ENCODE data around the gene KIZ. TPM values are rescaled to one million over a fixed set of nuclear protein-coding genes. Genes with fewer than 3 reads are reported as not detected.

The KIZ gene
- total and polyA plus RNA-seq, 2 donors (not counting 1 experiment from before 2014, with no cell fraction given) = 19.7 to 40.4 TPM

GRCh38 chr20:21161926-21162325 is 36.0 kb downstream of the KIZ start:
- Mint-ChIP-seq H3K9me3 (ENCODE audit: insufficient read depth) (no peaks in the 10 kb centered on the region), H3K27me3 (no peaks in the 10 kb centered on the region), H3K4me1 (no peaks in the 10 kb centered on the region), H3K27ac (no peak overlapping the region), H3K4me3 (no peak overlapping the region)
- Histone ChIP-seq H3K27me3 (replicated peaks in 1 of 4; ENCODE audit: control extremely low read depth in 1 of 4, control insufficient read depth in 3 of 4, insufficient read depth in 4 of 4, low read length in 3 of 4) (no peaks in the 10 kb centered on the region), H3K27ac (ENCODE audit: low read length in 2 of 2) (no peak overlapping the region), H3K9ac (ENCODE audit: low read length) (no peak overlapping the region), H2AFZ (ENCODE audit: insufficient read depth, low read depth, low read length, poor library complexity, severe bottlenecking) (no peak overlapping the region), H3K4me3 (ENCODE audit: control extremely low read depth in 1 of 5, extremely low read depth in 1 of 5, insufficient read depth in 1 of 5, low read depth in 2 of 5, low read length in 4 of 5) (no peak overlapping the region), H4K20me1 (ENCODE audit: control insufficient read depth, insufficient read depth, low read length, poor library complexity, severe bottlenecking) (no peaks in the 10 kb centered on the region), H3K36me3 (replicated peaks in 1 of 2; ENCODE audit: control extremely low read depth in 1 of 2, control insufficient read depth in 1 of 2, extremely low read depth in 1 of 2, insufficient read depth in 2 of 2, low read length in 1 of 2) (peaks cover 0 to 10% of the 10 kb centered on the region in 2 experiments), H3K79me2 (ENCODE audit: control insufficient read depth, insufficient read depth, low read length) (no peaks in the 10 kb centered on the region), H3K4me1 (ENCODE audit: control insufficient read depth in 2 of 2, insufficient read depth in 2 of 2, low read length in 2 of 2) (peaks cover 0 to 2% of the 10 kb centered on the region in 2 donors), H3K9me3 (ENCODE audit: control extremely low read depth in 1 of 3, control insufficient read depth in 2 of 3, insufficient read depth in 1 of 3, low read length in 2 of 3) (peaks cover 0 to 10% (median 0%) of the 10 kb centered on the region in 3 donors), H3K4me2 (replicated peaks; ENCODE audit: low read depth, low read length, poor library complexity, severe bottlenecking) (no peak overlapping the region)
- DNase-seq = no peak
- ChIA-PET CTCF (no interaction called here), POLR2A (no interaction called here)
- TF ChIP-seq EZH2 (IDR thresholded peaks at IDR 0.05; ENCODE audit: borderline replicate concordance, insufficient read depth, low read depth, low read length, poor library complexity, severe bottlenecking) (no peak), CTCF (IDR thresholded peaks at IDR 0.05) (no peak)
- WGBS (ENCODE audit: insufficient coverage) = 100% methylated on average over 3 of the region's 5 CpGs
- no peak for ATAC-seq (ENCODE audit: low read depth)
- intact Hi-C loops (cut with micrococcal nuclease) = no loop called here

- H3K9ac ChIP-seq (ENCODE audit: low read length) = no peak overlapping the region
- no peaks in the 10 kb centered on the region for H4K20me1 ChIP-seq (ENCODE audit: control insufficient read depth, insufficient read depth, low read length, poor library complexity, severe bottlenecking)
- H3K4me1 ChIP-seq (ENCODE audit: control insufficient read depth in 2 of 2, insufficient read depth in 2 of 2, low read length in 2 of 2) = peaks cover 0 to 3% of the 10 kb centered on the region in 2 donors
- POLR2A ChIA-PET = no interaction called here
- no peak overlapping the region for H3K4me3 ChIP-seq (ENCODE audit: control extremely low read depth in 1 of 5, extremely low read depth in 1 of 5, insufficient read depth in 1 of 5, low read depth in 2 of 5, low read length in 4 of 5)
- H3K27ac ChIP-seq (ENCODE audit: low read length in 2 of 2) = no peak overlapping the region
- ATAC-seq (ENCODE audit: low read depth) (no peak), DNase-seq (no peak)
- Mint-ChIP-seq H3K27me3 (no peaks in the 10 kb centered on the region), H3K4me1 (no peaks in the 10 kb centered on the region), H3K4me3 (no peak overlapping the region), H3K27ac (no peak overlapping the region), H3K9me3 (ENCODE audit: insufficient read depth) (no peaks in the 10 kb centered on the region)
- H3K36me3 ChIP-seq (replicated peaks in 1 of 2; ENCODE audit: control extremely low read depth in 1 of 2, control insufficient read depth in 1 of 2, extremely low read depth in 1 of 2, insufficient read depth in 2 of 2, low read length in 1 of 2) = peaks cover 0 to 10% of the 10 kb centered on the region in 2 experiments
- H2AFZ ChIP-seq (ENCODE audit: insufficient read depth, low read depth, low read length, poor library complexity, severe bottlenecking) = no peak overlapping the region
- H3K4me2 ChIP-seq (replicated peaks; ENCODE audit: low read depth, low read length, poor library complexity, severe bottlenecking) = no peak overlapping the region
- no peaks in the 10 kb centered on the region for H3K79me2 ChIP-seq (ENCODE audit: control insufficient read depth, insufficient read depth, low read length)
- TF ChIP-seq EZH2 (IDR thresholded peaks at IDR 0.05; ENCODE audit: borderline replicate concordance, insufficient read depth, low read depth, low read length, poor library complexity, severe bottlenecking) (no peak), CTCF (IDR thresholded peaks at IDR 0.05) (no peak)
- H3K9me3 ChIP-seq (ENCODE audit: control extremely low read depth in 1 of 3, control insufficient read depth in 2 of 3, insufficient read depth in 1 of 3, low read length in 2 of 3) = peaks cover 0 to 10% (median 0%) of the 10 kb centered on the region in 3 donors
- WGBS (ENCODE audit: insufficient coverage) = 100% methylated on average over 2 of the region's 3 CpGs
- intact Hi-C loops (cut with micrococcal nuclease) = no loop called here
- CTCF ChIA-PET = no interaction called here
- no peaks in the 10 kb centered on the region for H3K27me3 ChIP-seq (replicated peaks in 1 of 4; ENCODE audit: control extremely low read depth in 1 of 4, control insufficient read depth in 3 of 4, insufficient read depth in 4 of 4, low read length in 3 of 4)
These were observed 36.7 kb downstream of the KIZ start for GRCh38 chr20:21162631-21163030.
